Adrenal gland (tissue), 5 donors: ENCODE measurements around the gene ZAP70.

ENCODE experiments used
- CTCF ChIP-seq, 6 experiments: fragments of 450-650 bp in 4 of 6; fragments of 200-600 bp in 2 of 6; sonication (generic) in 1 of 6; IDR thresholded peaks; 1 replicate in 5 of 6; 2 replicates in 1 of 6; pipeline versions ENCODE4 v1.5.1 to v1.8.0; 2016 to 2021; ENCODE audit warnings: antibody characterized with exemption in 6 of 6, mild to moderate bottlenecking in 2 of 6, moderate library complexity in 1 of 6
- POLR2A ChIP-seq, 2 donors: fragments of 450-650 bp; IDR thresholded peaks; one replicate each; pipeline ENCODE4 v1.6.1; 2017; ENCODE audit warnings: antibody characterized with exemption in 2 of 2, mild to moderate bottlenecking in 2 of 2, moderate library complexity in 1 of 2
- donor health status: DM: no; HTN: no; CAD: no.

- no peak for TF ChIP-seq CTCF (IDR thresholded peaks at IDR 0.05)
- TF ChIP-seq POLR2A (IDR thresholded peaks at IDR 0.05), result no peak
Observed at GRCh38 chr2:97693476-97693875, 19.9 kb upstream of the ZAP70 start.
